HG02870 (cell line): ENCODE results near the gene SLC6A16.
"Not testable (repeated sequence)": the region's sequence is repeated elsewhere in the genome, so short reads cannot be mapped to it uniquely, and the experiment has no call there.

ENCODE experiments used
- ATAC-seq: cut with Tn5 transposase; IDR thresholded peaks from one replicate; pipeline ENCODE4 v1.9.1; 2021; ENCODE audit warnings: mild to moderate bottlenecking, moderate library complexity; ENCODE audit not compliant: unreplicated experiment

SLC6A16 gene

DNA sequence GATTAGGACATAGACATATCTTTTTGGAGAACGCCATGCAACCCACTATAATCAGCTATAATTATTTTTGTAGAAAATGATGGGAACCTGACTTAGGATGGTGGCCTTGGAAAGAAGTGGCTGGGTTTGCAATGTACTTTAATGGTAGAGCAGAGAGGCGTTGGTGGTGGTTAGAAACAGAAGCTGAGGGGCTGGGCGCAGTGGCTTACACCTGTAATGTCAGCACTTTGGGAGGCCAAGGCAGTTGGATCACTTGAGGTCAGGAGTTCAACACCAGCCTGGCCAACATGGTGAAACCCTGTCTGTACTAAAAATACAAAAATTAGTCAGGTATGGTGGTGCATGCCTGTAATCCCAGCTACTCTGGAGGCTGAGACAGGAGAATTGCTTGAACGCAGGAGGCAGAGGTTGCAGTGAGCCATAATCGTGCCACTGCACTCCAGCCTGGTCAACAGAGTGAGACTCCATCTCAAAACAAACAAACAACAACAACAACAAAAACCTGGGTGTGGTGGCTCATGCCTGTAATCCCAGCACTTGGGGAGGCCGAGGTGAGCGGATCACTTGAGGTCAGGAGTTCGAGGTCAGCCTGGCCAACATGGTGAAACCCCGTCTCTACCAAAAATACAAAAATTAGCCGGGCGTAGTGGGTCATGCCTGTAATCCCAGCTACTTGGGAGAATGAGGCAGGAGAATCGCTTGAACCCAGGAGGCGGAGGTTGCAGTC is 7.9 kb upstream of the SLC6A16 start:
- not testable (repeated sequence) for ATAC-seq

DNA sequence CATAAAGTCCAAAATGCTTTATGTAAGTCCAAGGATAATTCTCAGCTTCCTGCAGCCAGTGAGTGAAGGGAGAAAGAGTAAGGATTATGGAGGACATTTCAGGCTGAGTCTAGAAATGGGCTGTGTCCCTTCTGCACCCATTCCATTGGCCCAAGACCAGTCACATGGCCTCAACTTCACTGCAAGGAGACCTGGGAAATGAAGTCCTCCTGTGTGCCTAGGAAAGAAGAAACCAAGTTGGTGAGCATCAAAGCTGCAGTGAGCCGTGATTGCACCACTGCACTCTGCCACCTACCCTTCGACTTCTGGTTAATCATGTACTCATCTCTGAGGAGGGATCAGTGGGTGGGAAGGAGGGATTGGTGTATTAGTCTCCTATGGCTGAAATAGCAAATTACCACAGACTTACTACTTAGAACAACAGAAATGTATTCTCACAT is 6.6 kb upstream of the SLC6A16 start:
- peak; percentile 31 for ATAC-seq

DNA sequence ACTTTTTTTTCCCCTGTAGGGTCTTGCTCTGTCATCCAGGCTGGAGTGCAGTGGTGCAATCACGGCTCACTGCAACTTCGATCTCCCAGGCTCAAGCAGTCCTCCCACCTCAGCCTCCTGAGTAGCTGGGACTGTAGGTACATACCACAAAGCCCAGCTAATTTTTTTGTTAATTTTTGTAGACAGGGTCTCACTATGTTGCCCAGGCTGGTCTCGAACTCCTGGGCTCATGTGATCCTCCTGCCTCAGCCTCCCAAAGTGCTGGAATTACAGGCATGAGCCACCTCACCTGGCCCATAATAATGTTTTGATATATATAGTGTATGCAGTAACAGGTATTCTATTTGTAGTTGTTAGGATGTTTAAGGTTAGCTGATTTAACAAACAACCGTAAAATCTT is 6.2 kb upstream of the SLC6A16 start:
- not testable (repeated sequence) for ATAC-seq

DNA sequence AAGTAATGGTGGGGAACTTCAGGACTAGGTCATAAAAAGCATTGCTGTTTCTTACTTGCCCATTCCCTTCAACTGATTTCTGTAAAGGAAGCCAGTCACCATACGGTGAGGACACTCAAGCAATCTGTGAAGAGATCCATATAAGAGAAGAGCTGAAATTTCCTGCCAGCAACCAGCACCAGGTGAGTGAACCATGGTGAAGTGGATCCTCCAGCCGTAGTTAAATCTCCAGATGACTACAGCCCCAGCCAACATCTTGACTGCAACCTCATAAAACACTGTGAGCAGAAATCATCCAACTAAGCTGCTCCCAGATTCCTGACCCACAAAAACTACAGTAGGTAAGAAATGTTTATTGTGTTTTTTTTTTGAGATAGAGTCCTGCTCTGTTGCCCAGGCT is 3.8 kb upstream of the SLC6A16 start:
- no peak for ATAC-seq

DNA sequence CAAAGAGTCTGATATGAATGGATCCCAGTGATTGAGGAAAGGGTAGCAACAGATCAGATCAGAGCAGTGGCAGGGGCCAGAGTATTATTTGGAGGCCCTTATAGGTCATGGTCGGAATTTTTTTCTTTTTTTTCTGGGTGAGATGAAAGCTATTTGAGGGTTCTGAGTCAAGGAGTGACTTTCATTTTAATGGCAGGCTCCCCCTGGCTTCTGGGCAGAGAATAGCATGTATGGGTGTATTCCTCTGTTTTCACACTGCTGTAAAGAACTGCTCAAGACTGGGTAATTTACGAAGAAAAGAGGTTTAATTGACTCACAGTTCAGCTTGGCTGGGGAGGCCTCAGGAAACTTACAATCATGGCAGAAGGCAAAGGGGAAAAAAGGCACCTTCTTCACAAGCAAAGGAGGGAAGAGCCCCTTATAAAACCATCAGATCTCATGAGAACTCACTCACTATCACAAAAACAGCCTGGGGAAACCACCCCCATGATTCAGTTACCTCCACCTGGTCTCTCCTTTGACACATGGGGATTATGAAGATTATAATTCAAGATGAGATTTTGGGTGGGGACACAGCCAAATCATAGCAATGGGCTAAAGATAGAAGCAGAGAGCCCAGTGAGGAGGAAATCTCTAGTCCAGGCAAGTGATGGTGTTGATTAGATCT is 3.0 kb upstream of the SLC6A16 start:
- no peak for ATAC-seq

DNA sequence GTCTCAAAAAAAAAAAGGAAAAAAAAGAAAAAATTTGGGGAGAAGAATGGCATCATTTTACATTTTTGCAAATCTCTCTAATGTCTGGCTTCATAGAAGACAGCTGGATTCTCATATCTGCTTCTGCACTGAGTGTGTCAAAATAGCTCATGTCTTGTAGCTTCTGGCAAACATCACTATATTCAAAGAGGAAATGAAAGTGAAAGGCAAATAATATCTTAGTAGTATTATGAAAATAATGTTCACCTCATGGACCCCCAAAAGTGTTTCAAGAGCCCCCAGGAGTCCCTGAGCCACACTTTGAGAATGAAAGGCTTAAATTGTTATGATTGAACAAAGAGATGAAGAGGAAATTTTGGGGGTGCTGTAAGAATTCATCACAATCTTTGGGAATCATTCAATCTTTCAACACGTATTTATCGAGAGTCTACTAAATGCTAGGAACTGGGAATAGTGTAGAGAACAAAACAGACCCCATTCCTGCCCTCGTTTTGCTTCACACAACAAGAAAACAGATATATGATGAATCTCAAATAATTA is 1.2 kb upstream of the SLC6A16 start:
- ATAC-seq = no peak

DNA sequence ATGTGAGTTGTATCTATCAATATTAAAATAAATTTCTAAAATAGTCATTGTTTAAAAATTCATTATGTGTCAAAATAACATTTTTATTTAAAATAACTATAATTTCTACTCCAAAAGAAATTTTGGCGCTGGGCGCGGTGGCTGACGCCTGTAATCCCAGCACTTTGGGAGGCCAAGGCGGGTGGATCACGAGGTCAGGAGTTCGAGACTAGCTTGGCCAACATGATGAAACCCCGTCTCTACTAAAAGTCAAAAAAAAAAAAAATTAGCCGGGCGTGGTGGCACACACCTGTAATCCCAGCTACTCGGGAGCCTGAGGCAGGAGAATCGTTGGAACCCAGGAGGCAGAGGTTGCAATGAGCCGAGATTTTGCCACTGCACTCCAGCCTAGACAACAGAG is 765 bp upstream of the SLC6A16 start:
- not testable (repeated sequence) for ATAC-seq

DNA sequence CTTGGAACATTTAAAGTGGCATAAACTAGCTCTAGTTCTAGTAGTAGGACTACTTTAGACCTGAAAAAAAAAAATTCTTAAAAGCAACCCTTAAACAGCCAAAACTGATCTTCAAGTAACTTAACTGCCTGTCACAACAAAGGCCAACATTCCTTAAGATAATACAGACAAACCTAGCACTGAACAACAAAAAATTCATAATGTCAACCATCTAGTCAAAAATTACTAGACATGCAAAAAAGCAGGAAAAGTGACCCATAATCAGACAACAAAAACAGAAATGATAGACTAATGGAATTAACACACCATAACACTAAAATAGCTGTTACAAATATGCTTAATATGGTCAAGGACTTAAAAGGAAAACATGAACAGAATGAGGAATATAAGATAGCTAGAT is 6.7 kb downstream of the SLC6A16 start:
- ATAC-seq = no peak

DNA sequence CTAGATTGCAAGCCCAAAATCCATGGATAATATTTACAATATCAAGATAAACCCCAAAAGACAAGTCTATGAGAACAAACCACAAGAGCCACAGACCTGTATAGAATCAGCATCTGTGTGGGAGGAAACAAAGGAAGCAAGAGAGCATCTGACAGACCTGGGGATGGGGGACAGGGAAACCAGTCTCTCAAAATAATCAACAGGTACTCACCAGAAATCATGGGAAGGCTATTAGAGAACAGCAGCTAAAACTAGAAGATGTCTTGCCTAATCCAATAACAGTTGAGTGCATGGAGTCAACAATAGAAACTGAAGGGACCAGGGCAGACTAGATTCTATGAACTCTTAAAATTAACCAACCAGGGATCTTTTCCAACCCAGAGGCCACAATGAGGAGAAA is 8.7 kb downstream of the SLC6A16 start:
- no peak for ATAC-seq

DNA sequence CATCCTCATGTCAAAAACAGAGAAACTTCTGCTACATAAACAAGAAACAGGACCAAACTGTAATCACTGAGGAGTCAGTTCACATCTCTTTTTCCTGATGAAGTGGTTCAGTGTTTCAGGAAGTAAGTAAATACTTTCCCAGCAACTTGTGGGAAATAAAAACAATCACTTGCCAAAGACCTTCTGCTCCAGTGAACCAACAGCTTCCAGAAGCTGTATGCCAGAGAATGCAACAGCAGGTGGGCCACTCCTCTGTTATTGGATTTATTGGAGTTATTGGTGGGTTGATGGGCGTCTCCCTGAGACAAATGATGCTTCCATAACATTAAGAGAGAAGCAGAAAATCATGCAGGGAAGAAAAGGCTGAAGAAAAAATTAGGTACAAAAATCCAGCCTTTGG is 9.9 kb downstream of the SLC6A16 start:
- ATAC-seq = no peak

DNA sequence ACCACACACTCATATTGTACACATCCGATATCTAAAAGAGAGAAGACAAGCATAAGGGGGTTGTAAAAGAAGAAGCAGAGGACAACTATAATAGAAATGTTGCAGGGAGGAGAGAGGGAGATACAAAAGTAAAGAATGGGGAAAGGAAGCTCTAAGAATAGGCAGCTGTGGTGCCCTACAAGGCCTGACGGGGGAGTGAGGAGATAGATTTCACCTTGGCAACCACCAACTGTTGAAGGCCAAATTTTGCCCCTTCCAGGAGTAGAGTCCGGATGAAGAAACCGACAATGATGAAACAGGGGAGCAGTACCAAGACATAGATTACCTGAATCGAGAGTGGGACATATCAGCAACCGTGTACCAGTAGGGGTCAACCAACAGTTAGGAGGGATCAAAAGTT is 15.9 kb downstream of the SLC6A16 start:
- no peak for ATAC-seq

DNA sequence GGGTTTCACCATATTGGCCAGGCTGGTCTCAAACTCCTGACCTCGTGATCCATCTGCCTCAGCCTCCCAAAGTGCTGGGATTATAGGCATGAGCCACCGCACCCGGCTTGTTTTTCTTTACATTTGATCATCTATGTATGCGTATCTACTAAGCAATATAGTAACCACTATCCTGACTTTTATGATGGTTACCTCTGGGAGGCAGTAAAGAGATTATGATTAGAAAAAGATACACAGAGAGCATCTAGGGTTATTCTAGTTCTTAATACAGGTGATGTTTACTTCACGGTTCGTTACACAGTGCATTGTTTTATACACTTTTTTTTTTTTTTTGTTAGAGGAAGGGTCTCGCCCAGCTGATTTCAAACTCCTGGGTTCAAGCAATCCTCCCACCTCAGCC is 18.3 kb downstream of the SLC6A16 start:
- not testable (repeated sequence) for ATAC-seq

DNA sequence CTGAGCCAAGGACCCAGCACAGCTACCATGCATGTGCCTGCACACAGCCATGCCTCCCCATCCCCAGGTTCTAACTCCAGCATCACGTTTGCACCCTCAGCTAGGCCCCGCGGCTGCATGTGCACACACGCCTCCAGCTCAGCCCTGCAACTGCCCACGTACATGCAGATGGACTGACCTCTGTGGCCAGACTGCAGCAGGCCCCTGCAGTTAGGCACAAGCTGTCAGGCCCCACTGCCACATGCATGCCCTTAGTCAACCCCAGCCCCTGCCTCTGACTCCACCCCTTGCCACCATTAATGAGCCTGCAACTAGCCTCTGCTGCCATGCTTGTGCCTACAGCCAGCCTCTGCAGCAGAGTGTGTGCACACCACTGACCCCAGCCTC is 23.1 kb downstream of the SLC6A16 start:
- no peak for ATAC-seq

DNA sequence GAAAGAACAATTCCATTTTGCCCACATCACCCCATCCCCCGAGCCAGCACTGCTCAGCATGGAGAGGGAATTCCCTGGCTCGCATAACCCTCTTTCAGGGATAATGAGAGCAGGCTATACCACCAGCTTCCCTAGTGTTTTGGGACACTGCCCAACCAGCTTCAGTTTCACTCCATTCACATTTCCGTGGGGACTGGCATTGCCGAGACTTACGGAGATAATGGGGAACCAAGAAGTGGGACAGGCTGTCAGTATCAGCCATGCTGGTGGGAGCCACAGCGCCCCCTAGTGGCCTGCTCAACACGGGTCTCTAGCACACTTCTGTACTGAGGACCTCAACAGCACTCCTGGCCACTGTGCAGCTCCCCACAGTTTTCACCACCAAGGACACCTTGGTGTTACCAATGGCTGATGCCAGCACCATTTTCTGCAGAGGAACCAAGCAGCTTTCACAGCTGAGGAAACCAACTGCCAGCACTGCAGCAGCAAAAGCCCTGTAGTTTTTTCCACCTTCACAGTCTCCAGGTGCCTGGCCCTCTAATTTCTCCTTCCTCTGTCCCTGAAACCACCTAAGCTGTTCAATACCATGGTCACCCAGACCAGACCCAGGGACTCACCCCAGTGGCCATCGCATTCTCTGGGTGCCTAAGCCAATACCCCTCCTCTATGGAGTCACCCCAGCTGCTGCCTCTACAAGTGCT is 23.7 kb downstream of the SLC6A16 start:
- ATAC-seq = no peak

DNA sequence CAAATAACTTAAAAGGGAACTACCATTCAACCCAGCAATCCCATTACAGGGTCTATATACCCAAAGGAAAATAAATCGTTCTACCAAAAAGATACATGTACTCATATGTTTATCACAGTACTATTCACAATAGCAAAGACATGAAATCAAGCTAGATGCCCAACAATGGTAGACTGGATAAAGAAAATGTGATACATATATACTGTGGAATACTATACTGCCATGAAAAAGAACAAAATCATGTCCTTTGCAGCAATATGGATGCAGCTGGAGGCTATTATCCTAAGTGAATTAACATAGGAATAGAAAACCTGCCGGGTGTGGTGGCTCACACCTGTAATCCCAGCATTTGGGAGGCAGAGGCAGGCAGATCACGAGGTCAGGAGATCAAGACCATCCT is 26.3 kb downstream of the SLC6A16 start:
- not testable (repeated sequence) for ATAC-seq

DNA sequence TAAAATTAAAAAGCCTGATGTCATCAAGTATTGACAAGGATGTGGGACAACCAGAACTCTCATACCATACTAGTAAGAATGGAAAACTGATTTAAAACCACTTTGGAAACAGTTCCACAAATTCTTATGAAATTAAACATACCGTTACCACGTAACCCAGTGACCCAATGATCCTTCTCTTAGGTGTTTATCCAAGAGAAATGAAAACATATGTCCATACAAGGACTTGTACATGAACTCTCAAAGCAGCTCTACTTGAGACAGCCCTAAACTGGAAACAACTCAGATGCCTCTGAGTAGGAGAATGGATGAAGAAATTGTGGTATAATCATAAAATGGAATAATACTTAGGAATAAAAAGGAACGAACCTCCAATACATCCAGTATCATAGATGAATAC is 27.6 kb downstream of the SLC6A16 start:
- no peak for ATAC-seq

DNA sequence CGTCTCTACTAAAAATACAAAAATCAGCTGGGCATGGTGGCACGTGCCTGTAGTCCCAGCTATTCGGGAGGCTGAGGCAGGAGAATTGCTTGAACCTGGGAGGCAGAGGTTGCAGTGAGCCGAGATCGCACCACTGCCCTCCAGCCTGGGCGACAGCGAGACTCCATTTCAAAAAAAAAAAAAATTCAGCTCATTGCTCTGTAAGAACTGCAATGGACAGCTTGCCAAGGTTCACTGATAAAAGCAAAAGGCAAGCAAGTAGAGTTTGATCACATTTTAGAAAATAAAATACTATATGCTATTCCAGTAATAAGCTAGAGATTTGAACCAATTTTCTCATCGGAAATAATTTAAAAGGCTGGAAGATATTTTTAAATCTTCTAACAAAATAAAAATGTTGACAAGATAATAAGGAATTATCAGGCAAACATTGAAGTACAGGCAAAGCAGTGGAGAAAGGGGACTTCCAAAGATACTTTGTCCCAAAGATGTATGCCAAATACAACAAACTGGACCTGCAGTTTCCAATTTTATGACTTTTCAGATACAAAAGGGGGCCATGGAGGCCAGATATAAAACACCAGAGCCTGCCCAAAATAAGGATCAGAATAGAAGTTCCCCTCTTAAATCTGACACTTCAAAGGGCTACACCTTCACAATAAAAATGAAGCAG is 29.6 kb downstream of the SLC6A16 start:
- no peak for ATAC-seq

DNA sequence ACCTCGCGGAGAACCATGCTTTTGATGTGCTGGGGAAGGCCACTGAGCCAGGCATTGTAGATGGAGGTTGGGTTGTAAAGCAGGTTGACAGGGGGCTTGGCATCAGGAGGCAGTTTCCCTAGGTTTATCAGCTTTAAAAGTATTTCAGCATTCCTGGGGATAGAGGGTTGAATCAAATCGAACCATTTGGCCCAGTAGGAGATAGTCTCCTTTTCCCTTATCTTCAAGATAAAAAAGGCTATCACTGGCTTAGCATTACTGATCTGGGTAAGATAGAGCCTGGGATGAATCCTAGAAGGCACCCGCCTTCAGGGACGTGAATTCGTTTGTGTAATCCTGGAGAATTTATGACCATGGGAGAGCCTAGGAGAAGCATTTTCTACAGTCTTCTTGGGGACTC is 30.6 kb downstream of the SLC6A16 start:
- ATAC-seq = no peak

DNA sequence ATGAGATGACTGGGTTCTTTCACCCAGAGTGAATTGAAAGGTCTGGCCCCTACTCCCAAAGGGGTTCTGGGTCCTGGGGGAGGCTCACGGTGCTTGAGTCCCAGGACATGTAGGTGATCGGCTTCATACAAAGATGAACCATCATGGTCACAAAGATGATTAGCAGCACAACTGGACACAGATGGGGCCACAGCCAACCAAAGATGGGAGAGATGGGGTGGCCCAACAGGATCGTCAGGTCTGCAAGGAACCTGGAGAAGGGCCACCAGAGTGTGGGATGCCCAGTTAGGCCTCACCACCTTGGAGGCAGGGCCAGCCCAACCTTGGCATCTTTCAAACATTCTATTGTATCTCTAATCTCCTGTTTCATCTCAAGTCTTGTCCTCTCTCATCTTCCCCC is 34.5 kb downstream of the SLC6A16 start:
- ATAC-seq = no peak

DNA sequence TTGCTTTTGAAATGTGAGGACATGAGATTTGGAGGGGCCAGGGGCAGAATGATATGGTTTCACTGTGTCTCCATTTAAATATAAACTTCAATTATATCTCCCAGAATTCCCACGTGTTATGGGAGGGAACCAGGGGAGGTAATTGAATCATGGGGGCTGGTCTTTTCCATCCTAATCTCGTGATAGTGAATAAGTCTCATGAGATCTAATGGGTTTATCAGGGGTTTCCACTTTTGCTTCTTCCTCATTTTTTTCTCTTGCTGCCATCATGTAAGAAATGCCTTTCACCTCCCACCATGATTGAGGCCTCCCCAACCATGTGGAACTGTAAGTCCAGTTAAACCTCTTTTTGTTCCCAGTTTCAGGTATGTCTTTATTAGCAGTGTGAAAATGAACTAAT is 35.7 kb downstream of the SLC6A16 start:
- ATAC-seq = not testable (repeated sequence)

DNA sequence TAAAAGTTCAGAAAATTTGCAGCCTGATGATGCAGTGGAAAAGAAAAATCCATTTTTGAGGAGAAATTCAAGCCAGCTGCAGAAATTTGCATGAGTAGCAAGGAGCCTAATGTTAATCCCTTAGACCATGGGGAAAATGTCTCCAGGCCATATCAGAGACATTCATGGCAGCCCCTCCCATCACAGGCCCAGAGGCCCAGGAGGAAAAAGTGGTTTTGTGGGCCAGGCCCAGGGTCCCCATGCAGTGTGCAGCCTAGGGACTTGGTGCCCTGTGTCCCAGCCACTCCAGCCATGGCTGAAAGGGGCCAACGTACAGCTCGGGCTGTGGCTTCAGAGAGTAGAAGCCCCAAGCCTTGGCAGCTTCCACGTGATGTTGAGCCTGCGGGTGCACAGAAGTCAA is 36.8 kb downstream of the SLC6A16 start:
- not testable (repeated sequence) for ATAC-seq
